ENCODE results near the gene TYW1B.
"Not testable (repeated sequence)": the region's sequence is repeated elsewhere in the genome, so short reads cannot be mapped to it uniquely, and the experiment has no call there.

TYW1B gene

GRCh38 chr7:72754312-72754711 is 73.7 kb downstream of the TYW1B start:
- TF ChIP-seq, protein P1, sequence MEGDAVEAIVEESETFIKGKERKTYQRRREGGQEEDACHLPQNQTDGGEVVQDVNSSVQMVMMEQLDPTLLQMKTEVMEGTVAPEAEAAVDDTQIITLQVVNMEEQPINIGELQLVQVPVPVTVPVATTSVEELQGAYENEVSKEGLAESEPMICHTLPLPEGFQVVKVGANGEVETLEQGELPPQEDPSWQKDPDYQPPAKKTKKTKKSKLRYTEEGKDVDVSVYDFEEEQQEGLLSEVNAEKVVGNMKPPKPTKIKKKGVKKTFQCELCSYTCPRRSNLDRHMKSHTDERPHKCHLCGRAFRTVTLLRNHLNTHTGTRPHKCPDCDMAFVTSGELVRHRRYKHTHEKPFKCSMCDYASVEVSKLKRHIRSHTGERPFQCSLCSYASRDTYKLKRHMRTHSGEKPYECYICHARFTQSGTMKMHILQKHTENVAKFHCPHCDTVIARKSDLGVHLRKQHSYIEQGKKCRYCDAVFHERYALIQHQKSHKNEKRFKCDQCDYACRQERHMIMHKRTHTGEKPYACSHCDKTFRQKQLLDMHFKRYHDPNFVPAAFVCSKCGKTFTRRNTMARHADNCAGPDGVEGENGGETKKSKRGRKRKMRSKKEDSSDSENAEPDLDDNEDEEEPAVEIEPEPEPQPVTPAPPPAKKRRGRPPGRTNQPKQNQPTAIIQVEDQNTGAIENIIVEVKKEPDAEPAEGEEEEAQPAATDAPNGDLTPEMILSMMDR (conservative IDR thresholded peaks at IDR 0.05; ENCODE audit: low read depth, low read length): no peak
- DNase-seq (ENCODE audit: low read depth): peak; percentile 0
- no peak overlapping the region for H3K4me3 ChIP-seq (ENCODE audit: low read length)

DNA sequence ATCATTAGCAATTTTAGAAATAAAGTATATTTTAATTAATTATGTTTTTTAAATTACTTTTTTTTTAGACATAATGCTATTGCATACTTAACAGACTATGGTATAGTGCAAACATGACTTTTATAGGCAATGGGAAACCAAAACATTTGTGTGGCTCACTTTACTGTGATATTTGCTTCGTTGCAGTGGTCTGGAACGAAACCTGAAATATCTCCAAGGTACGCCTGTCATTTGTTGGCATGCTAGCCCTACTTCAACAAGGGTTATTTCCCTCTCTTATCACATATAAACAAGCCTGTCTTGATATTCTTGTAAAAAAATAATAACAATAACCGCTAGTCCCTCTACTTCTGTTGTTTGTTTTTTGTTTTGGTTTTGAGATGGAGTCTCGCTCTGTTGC is 74.2 kb downstream of the TYW1B start:
- TF ChIP-seq, protein P1 (conservative IDR thresholded peaks at IDR 0.05; ENCODE audit: low read depth, low read length): no peak
- no peak overlapping the region for H3K4me3 ChIP-seq (ENCODE audit: low read length)
- no peak for DNase-seq (ENCODE audit: low read depth)

GRCh38 chr7:72753229-72753628 is 74.8 kb downstream of the TYW1B start:
- DNase-seq (ENCODE audit: low read depth); H3K4me3 ChIP-seq (ENCODE audit: low read length): not testable (repeated sequence)

- DNase-seq (ENCODE audit: low read depth): no peak
- H3K4me3 ChIP-seq (ENCODE audit: low read length): no peak overlapping the region
- TF ChIP-seq, protein P1 (conservative IDR thresholded peaks at IDR 0.05; ENCODE audit: low read depth, low read length): peak; percentile 37
These were observed 76.0 kb downstream of the TYW1B start for GRCh38 chr7:72751978-72752377.

DNA sequence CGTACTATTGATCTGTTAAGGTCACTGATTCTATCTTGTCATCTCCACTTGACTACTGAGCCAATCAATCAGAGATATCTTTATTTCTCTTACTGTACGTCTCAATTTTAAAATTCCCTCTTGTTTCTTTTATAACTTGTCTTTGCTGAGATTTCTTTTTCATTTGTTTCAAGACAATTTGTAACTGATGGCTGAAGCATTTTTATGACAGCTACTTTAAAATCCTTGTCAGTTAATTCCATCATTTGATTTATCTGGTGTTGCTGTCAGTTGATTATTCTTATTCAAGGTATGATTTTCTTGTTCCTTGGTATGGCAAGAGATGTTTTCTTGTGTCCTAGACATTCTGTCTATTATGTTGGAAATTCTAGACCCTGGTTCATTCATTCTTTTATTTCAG is 76.6 kb downstream of the TYW1B start:
- DNase-seq (ENCODE audit: low read depth): no peak
- no peak overlapping the region for H3K4me3 ChIP-seq (ENCODE audit: low read length)
- TF ChIP-seq, protein P1 (conservative IDR thresholded peaks at IDR 0.05; ENCODE audit: low read depth, low read length): no peak

DNA sequence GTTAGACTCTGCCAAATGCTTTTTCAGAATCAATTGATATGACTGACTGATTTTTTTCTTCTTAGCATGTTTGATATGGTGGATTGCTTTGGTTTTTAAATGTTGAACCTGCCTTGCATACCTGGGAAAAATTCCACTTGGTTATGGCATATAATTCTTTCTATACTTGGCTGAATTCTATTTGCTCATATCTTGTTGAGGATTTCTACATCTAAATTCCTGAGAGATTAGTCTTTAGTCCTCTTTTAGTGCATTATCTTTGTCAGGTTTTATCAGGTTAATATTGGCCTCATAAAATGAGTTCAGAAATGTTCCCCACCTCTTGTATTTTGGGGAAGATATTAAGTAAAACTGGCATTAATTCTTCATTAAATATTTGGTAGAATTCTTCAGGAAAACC is 79.4 kb downstream of the TYW1B start:
- DNase-seq (ENCODE audit: low read depth): not testable (repeated sequence)

DNA sequence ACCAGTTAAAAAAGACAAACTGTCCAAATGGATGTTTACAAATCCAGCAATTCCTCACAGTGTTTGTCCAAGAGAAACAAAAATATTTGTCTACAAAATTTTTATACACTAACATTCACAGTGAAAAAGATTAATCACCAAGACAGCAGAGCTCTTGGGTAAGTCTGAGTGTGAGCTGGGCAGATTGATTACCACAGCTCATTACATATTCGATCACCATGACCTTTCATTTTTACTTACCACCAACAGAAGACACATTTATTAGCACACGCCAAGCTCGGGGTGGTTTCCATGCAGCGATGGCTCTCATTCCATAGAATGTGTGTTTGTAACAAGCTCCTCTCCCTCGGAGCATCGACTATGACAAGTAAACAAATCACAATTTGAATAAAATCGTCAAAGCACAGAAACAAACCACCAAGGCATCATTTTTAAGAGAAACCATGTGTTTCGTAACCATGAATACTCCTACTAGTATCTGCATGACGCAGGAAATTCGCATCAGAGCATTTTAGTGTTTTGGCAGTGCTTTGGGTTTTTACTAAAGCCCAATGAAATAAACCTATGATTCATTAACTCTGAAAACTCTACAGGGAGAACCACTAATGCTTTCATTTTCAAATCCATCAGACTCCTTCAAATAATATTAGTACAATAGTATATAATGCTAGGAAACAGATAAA is 83.6 kb downstream of the TYW1B start:
- not testable (repeated sequence) for H3K4me3 ChIP-seq (ENCODE audit: low read length); DNase-seq (ENCODE audit: low read depth)

More for the DNA sequence above, 79.4 kb downstream of the TYW1B start:
- not testable (repeated sequence) for H3K4me3 ChIP-seq (ENCODE audit: low read length)

DNA sequence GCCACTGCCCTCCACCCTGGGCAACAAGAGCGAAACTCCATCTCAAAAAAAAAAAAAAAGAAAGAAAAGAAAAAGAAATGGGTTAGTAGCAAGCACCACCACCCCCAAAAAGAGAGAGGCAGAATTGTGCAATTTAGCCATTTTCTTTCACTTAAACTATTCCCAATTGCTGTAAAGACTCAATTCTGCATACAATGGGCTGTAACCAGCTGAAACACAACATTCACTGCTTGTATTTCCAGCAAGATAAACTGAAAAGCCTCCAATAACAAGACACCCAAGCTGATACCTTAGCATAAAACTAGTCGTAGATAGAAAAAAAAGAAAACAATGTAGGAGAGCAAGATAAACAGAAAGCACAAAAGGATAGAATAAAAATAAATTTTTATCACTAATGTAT is 84.2 kb downstream of the TYW1B start:
- DNase-seq (ENCODE audit: low read depth): not testable (repeated sequence)

GRCh38 chr7:72739716-72740115 is 88.3 kb downstream of the TYW1B start:
- not testable (repeated sequence) for DNase-seq (ENCODE audit: low read depth); H3K4me3 ChIP-seq (ENCODE audit: low read length)

More for the DNA sequence above, 84.2 kb downstream of the TYW1B start:
- H3K4me3 ChIP-seq (ENCODE audit: low read length): not testable (repeated sequence)

- DNase-seq (ENCODE audit: low read depth); H3K4me3 ChIP-seq (ENCODE audit: low read length): not testable (repeated sequence)
These were observed 92.1 kb downstream of the TYW1B start for GRCh38 chr7:72735855-72736254.

DNA sequence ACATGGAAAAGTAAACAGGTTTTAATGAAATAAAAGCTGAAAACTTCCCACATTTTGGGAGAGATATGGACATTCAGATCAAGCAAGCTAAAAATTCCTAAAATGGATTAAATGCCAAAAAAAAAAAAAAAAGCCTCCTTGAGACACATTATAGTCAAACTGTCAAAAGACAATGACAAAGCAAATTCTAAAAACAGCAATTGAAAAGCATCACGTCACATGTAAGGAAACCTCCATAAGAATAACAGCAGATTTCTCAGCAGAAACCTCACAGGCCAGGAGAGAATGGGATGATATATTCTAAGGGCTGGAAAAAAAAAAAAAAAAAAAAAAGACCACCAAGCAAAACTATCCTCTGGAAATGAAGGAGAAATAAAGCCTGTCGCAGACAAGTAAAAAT is 97.2 kb downstream of the TYW1B start:
- not testable (repeated sequence) for DNase-seq (ENCODE audit: low read depth); H3K4me3 ChIP-seq (ENCODE audit: low read length)

DNA sequence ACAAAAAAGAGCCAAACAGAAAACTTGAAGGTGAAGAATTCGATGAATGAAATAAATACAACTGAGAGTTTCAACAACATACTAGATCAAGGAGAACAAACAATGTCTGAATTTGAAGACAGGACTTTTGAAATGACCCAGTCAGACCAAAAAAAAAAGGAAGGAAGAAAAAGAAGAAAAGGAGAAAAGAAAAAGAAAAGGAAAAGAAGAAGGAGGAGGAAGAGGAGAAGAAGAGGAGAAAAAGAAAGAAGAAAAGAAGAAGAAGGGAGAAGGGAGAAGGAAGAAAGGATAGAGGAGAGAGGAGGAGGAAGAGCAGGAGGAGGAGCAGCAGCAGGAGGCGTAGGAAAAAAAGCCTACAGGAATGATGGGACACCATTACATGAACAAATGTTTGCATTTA is 97.6 kb downstream of the TYW1B start:
- not testable (repeated sequence) for H3K4me3 ChIP-seq (ENCODE audit: low read length); DNase-seq (ENCODE audit: low read depth)

- not testable (repeated sequence) for H3K4me3 ChIP-seq (ENCODE audit: low read length); DNase-seq (ENCODE audit: low read depth)
These were observed 98.9 kb downstream of the TYW1B start for GRCh38 chr7:72729130-72729529.

DNA sequence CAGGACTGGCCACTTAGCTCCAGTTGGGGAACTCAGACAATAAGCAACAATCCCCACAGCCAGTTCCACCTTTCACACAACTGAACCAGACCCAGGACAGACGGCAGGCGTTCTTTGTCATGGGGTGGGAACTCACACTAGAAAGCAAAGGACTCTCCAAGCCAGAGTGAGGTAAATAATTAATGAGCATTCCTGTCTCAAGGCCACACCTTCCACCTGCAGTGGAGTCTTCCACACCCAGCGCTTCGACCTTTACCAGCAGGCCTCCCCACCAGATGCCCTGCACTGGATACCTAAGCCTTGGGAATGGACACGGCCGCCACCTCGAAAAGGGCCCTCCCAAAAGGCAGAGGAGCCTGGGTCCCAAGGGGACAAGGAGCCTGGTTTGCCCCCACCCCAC is 105.3 kb downstream of the TYW1B start:
- H3K4me3 ChIP-seq (ENCODE audit: low read length); DNase-seq (ENCODE audit: low read depth): not testable (repeated sequence)

DNA sequence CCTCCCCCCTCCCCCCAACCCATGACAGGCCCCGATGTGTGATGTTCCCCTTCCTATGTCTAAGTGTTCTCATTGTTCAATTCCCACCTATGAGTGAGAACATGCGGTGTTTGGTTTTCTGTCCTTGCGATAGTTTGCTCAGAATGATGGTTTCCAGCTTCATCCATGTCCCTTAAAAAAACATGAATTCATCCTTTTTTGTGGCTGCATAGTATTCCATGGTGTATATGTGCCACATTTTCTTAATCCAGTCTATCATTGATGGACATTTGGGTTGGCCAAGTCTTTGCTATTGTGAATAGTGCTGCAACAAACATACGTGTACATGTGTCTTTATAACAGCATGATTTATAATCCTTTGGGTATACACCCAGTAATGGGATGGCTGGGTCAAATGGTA is 107.1 kb downstream of the TYW1B start:
- H3K4me3 ChIP-seq (ENCODE audit: low read length); DNase-seq (ENCODE audit: low read depth): not testable (repeated sequence)

Data from retinal pigment epithelial cell (primary cell).